ENCODE data around the gene TEX28. TPM values are rescaled to one million over a fixed set of nuclear protein-coding genes. Genes with fewer than 3 reads are reported as not detected.
"Not testable (repeated sequence)": the region's sequence is repeated elsewhere in the genome, so short reads cannot be mapped to it uniquely, and the experiment has no call there.

Gene TEX28, protein sequence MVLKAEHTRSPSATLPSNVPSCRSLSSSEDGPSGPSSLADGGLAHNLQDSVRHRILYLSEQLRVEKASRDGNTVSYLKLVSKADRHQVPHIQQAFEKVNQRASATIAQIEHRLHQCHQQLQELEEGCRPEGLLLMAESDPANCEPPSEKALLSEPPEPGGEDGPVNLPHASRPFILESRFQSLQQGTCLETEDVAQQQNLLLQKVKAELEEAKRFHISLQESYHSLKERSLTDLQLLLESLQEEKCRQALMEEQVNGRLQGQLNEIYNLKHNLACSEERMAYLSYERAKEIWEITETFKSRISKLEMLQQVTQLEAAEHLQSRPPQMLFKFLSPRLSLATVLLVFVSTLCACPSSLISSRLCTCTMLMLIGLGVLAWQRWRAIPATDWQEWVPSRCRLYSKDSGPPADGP
- total RNA-seq = not detected

DNA sequence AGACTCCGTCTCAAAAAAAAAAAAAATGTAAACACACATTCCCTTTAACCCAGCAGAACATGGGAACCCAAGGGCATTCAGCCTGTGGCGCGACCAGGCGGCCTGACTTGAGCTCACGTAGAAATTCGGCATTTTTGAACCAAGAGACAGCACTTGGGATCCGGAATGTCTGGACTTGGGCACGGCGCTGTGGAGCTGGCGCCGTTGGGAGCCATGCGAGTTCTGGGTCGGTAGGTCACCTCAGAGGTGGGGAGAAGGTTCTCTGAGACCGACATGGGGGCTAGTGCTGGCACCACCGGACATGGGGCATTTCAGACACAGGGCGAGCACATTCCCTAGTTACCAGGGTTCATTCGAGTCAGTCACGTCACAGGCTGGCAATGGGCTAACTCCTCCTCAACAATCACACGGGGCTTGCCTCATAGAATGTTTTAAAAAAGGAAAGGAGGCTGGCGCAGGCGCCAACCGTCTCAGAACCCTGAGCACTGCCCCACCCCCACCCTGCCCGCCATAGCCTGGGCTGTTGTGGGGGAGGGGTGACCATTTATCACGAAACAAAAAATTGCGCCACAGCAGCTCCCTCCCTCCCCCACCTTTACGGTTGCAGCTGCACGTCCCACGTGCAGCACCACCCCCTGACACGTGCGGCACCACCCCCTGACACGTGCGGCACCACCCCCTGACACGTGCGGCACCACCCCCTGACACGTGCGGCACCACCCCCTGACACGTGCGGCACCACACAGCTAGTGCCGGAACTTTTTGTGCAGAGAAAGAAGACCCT lies at the start of gene TEX28:
TSS of gene TEX28 (minus strand) at position 334 of the 784 bp plus-strand sequence. CDS start 3,007 bp downstream, outside the sequence.
- no peaks in the 10 kb centered on the region for H3K27me3 ChIP-seq (ENCODE audit: control insufficient read depth in 3 of 3, insufficient read depth in 3 of 3, low read length in 3 of 3)
- H3K9ac ChIP-seq (ENCODE audit: low read depth in 1 of 3, low read length in 3 of 3) = no peak within 1 kb of the TSS
- H3K9me3 ChIP-seq (ENCODE audit: control insufficient read depth in 3 of 3, low read length in 3 of 3) = no peaks in the 10 kb centered on the region
- H3K27ac ChIP-seq (ENCODE audit: low read depth, low read length) = no peak within 1 kb of the TSS
- no peak within 1 kb of the TSS for H3K4me3 ChIP-seq (ENCODE audit: low read length in 3 of 3)
- no peaks in the 10 kb centered on the region for H3K4me1 ChIP-seq (ENCODE audit: control insufficient read depth in 3 of 3, insufficient read depth in 3 of 3, low read length in 3 of 3)
- H3K36me3 ChIP-seq (ENCODE audit: control insufficient read depth in 3 of 3, insufficient read depth in 3 of 3, low read length in 3 of 3) = no peaks in the 10 kb centered on the region

DNA sequence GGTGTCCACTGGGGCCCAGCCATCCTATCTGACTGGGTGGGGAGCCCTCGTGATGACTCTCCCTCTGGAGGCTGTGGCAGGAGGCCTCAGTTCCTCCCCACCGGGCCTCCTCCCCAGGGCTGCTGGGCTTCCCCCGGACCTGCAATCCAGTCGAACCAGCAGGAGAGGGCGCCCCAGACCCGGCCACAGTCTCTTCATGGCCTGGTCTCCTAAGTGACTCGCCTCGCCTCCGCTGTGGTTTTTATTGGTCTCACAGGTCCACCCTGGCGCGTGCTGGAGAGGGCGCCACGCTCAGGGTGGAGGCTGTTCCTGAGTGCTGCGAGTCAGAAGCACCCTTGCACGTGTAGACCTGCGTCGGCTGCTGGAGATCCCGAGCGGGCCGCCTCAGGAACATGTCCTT lies 48.7 kb upstream of the TEX28 start:
- H3K4me1 ChIP-seq (ENCODE audit: control insufficient read depth in 3 of 3, insufficient read depth in 3 of 3, low read length in 3 of 3) = not testable (repeated sequence)

DNA sequence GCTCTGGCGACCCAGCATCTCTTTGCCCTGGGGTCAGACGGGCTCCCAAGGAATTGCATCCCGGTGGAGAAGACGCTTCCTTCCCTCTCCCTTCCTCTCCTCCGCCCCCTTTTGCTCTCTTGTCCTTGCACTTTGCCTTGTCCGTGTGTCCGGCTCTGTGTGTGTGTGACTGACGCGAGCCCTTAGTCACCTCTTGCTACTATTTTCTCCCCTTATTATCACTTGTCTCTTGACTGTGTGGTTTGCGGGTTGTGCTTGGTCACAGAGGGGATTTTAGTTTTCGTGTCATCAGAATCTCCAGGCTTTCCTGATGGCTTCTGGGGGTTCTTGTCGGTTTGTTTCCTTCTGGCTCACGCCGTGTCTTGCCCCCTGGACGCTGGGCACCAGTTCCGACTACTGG lies 48.1 kb upstream of the TEX28 start:
- not testable (repeated sequence) for H3K27ac ChIP-seq (ENCODE audit: low read depth, low read length); H3K27me3 ChIP-seq (ENCODE audit: control insufficient read depth in 3 of 3, insufficient read depth in 3 of 3, low read length in 3 of 3); H3K4me3 ChIP-seq (ENCODE audit: low read length in 3 of 3); H3K9me3 ChIP-seq (ENCODE audit: control insufficient read depth in 3 of 3, low read length in 3 of 3); H3K4me1 ChIP-seq (ENCODE audit: control insufficient read depth in 3 of 3, insufficient read depth in 3 of 3, low read length in 3 of 3); H3K9ac ChIP-seq (ENCODE audit: low read depth in 1 of 3, low read length in 3 of 3); H3K36me3 ChIP-seq (ENCODE audit: control insufficient read depth in 3 of 3, insufficient read depth in 3 of 3, low read length in 3 of 3)

More for the DNA sequence above, 48.7 kb upstream of the TEX28 start:
- not testable (repeated sequence) for H3K9ac ChIP-seq (ENCODE audit: low read depth in 1 of 3, low read length in 3 of 3); H3K27me3 ChIP-seq (ENCODE audit: control insufficient read depth in 3 of 3, insufficient read depth in 3 of 3, low read length in 3 of 3); H3K36me3 ChIP-seq (ENCODE audit: control insufficient read depth in 3 of 3, insufficient read depth in 3 of 3, low read length in 3 of 3); H3K4me3 ChIP-seq (ENCODE audit: low read length in 3 of 3); H3K27ac ChIP-seq (ENCODE audit: low read depth, low read length); H3K9me3 ChIP-seq (ENCODE audit: control insufficient read depth in 3 of 3, low read length in 3 of 3)

DNA sequence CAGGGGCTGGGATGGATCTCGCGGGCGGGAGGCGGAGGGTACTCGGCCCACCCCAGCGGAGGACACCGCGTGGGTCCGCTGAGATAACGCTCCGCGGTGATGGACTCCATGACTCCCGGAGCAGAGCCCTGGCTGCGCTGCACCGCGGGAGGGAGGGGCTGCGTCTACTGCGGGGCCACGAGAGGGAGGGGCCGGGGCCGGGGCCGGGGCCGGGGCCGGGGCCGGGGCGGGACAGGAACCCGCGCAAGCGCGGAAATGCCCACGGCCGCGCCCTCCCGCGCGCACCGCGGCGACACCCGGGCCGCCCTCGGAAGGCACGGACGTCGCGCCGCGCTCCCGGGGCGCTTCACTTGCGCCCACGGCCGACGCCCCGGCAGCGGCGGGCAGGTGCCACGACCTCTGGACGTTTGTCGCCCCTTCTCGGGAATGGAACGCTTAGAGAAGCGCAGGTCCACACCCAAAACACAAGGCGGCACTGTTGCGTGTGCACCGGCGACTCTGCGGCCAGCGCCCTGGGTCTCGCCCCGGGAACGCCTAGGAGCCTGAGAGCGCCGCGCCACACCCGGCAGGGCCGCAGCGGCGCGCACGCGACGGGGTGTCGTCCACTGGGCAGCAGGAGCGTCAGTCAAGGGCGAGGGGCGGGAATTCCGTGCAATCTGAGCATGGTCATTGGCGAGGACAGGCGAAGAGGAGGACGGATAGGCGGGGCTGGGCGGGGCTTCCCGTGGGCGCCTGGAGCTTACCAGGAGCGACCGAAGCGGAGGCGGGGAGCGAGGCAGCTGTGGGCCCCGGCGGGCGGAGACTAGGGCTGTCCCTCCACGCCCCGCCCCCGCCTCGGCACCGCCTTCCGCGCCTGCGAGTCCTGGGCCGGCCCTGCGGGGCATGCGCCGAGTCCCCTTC lies 46.7 kb upstream of the TEX28 start:
- H3K4me3 ChIP-seq (ENCODE audit: low read length in 3 of 3); H3K9ac ChIP-seq (ENCODE audit: low read depth in 1 of 3, low read length in 3 of 3); H3K27me3 ChIP-seq (ENCODE audit: control insufficient read depth in 3 of 3, insufficient read depth in 3 of 3, low read length in 3 of 3); H3K4me1 ChIP-seq (ENCODE audit: control insufficient read depth in 3 of 3, insufficient read depth in 3 of 3, low read length in 3 of 3); H3K9me3 ChIP-seq (ENCODE audit: control insufficient read depth in 3 of 3, low read length in 3 of 3); H3K27ac ChIP-seq (ENCODE audit: low read depth, low read length); H3K36me3 ChIP-seq (ENCODE audit: control insufficient read depth in 3 of 3, insufficient read depth in 3 of 3, low read length in 3 of 3): not testable (repeated sequence)

DNA sequence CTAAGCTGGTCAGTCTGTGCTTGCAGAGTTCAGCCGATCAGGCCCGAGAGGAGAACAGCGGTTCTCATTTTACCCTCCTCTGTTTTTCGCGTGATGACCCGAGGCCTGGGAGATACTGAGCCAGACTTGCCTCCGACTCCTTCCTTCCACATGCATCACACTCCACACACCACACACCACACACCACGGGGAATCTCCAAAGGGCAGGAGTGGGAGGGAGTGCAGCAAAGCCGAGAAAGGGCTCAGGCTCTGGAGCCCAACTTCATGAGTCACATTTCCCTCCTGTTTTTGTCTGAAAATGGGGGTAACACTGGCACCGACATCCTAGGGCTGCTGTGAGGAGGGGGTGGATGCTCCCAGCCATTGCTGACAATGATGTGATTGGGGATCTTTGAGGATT lies 39.6 kb upstream of the TEX28 start:
- H3K4me1 ChIP-seq (ENCODE audit: control insufficient read depth in 3 of 3, insufficient read depth in 3 of 3, low read length in 3 of 3) = no peaks in the 10 kb centered on the region
- H3K27ac ChIP-seq (ENCODE audit: low read depth, low read length) = no peak overlapping the region
- H3K36me3 ChIP-seq (ENCODE audit: control insufficient read depth in 3 of 3, insufficient read depth in 3 of 3, low read length in 3 of 3) = no peaks in the 10 kb centered on the region
- H3K4me3 ChIP-seq (ENCODE audit: low read length in 3 of 3) = no peak overlapping the region
- H3K27me3 ChIP-seq (ENCODE audit: control insufficient read depth in 3 of 3, insufficient read depth in 3 of 3, low read length in 3 of 3) = no peaks in the 10 kb centered on the region
- H3K9ac ChIP-seq (ENCODE audit: low read depth in 1 of 3, low read length in 3 of 3) = no peak overlapping the region
- H3K9me3 ChIP-seq (ENCODE audit: control insufficient read depth in 3 of 3, low read length in 3 of 3) = no peaks in the 10 kb centered on the region

DNA sequence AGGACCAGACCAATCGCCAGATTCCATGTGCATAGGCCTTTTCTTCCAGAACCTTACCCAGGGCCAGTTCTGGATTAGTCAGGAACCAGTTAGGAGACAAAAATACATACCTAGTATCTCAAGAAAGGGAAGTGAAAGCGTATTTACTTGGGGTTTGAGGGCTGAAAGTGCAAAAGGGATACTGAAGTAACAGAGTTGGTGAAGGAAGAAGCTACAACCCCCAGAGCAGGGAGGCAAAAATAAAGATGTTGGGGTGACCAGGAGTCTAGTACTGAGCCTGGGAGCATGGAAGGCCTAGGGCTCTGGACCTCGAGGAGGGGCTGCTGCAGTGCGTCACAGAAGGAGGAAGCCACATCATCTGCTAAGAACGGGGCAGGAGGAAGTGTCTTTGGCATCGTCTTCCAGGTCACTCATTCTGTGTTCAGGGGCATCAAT lies 38.9 kb upstream of the TEX28 start:
- H3K4me1 ChIP-seq (ENCODE audit: control insufficient read depth in 3 of 3, insufficient read depth in 3 of 3, low read length in 3 of 3) = peaks cover 0 to 1% (median 0%) of the 10 kb centered on the region in 3 donors
- H3K27ac ChIP-seq (ENCODE audit: low read depth, low read length) = no peak overlapping the region
- H3K36me3 ChIP-seq (ENCODE audit: control insufficient read depth in 3 of 3, insufficient read depth in 3 of 3, low read length in 3 of 3) = no peaks in the 10 kb centered on the region

DNA sequence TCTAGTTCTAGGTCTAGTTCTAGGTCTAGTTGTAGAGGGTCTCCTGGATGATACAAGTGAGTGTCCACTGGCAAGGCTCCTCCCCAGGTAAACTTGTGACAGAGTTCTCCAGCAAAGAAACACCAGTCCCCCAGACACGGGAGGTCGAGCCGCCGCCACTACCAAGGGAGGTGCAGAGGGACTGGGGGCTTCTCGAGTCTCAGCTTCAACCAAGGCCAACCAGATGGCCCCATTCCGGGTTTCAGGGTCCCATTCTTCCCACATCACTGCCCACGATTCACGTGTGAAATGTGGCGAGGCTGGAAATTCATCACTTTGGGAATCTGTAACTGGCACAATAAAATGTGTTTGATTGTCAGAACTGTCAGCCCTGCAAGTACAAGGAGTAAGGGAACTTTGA lies 38.2 kb upstream of the TEX28 start:
- Histone ChIP-seq H3K27me3 (ENCODE audit: control insufficient read depth in 3 of 3, insufficient read depth in 3 of 3, low read length in 3 of 3) (no peaks in the 10 kb centered on the region), H3K9me3 (ENCODE audit: control insufficient read depth in 3 of 3, low read length in 3 of 3) (no peaks in the 10 kb centered on the region), H3K4me3 (ENCODE audit: low read length in 3 of 3) (no peak overlapping the region), H3K27ac (ENCODE audit: low read depth, low read length) (no peak overlapping the region), H3K36me3 (ENCODE audit: control insufficient read depth in 3 of 3, insufficient read depth in 3 of 3, low read length in 3 of 3) (no peaks in the 10 kb centered on the region), H3K9ac (ENCODE audit: low read depth in 1 of 3, low read length in 3 of 3) (no peak overlapping the region), H3K4me1 (ENCODE audit: control insufficient read depth in 3 of 3, insufficient read depth in 3 of 3, low read length in 3 of 3) (peaks cover under 1 to 2% (median 1%) of the 10 kb centered on the region in 3 donors)

More for the DNA sequence above, 38.9 kb upstream of the TEX28 start:
- H3K27me3 ChIP-seq (ENCODE audit: control insufficient read depth in 3 of 3, insufficient read depth in 3 of 3, low read length in 3 of 3) = no peaks in the 10 kb centered on the region
- H3K4me3 ChIP-seq (ENCODE audit: low read length in 3 of 3) = no peak overlapping the region
- H3K9ac ChIP-seq (ENCODE audit: low read depth in 1 of 3, low read length in 3 of 3) = no peak overlapping the region
- H3K9me3 ChIP-seq (ENCODE audit: control insufficient read depth in 3 of 3, low read length in 3 of 3) = no peaks in the 10 kb centered on the region

DNA sequence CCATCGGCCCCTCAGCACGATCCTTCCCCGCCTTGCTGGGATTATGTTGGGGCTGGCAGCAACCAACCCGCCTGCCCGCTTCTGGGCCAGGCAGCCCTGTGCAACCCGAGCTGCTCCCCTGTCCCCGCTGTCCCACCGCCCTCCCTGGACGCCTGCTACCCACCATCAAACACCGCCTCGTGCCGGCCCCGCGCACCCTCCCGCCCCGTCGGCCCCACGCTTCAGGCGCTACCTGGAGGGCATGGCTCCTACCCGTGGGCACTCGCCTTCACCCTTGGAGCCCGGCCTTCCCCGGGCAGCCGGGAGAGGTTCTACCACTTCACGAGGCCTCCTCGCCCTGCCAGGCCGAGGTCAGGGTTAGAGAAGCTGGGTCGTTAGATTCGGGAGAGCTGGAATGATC lies 37.6 kb upstream of the TEX28 start:
- H3K4me1 ChIP-seq (ENCODE audit: control insufficient read depth in 3 of 3, insufficient read depth in 3 of 3, low read length in 3 of 3) = peaks cover 6 to 8% (median 7%) of the 10 kb centered on the region in 3 donors
- no peak overlapping the region for H3K4me3 ChIP-seq (ENCODE audit: low read length in 3 of 3)
- H3K27ac ChIP-seq (ENCODE audit: low read depth, low read length) = no peak overlapping the region
- no peak overlapping the region for H3K9ac ChIP-seq (ENCODE audit: low read depth in 1 of 3, low read length in 3 of 3)
- H3K36me3 ChIP-seq (ENCODE audit: control insufficient read depth in 3 of 3, insufficient read depth in 3 of 3, low read length in 3 of 3) = no peaks in the 10 kb centered on the region
- no peaks in the 10 kb centered on the region for H3K27me3 ChIP-seq (ENCODE audit: control insufficient read depth in 3 of 3, insufficient read depth in 3 of 3, low read length in 3 of 3)
- no peaks in the 10 kb centered on the region for H3K9me3 ChIP-seq (ENCODE audit: control insufficient read depth in 3 of 3, low read length in 3 of 3)

DNA sequence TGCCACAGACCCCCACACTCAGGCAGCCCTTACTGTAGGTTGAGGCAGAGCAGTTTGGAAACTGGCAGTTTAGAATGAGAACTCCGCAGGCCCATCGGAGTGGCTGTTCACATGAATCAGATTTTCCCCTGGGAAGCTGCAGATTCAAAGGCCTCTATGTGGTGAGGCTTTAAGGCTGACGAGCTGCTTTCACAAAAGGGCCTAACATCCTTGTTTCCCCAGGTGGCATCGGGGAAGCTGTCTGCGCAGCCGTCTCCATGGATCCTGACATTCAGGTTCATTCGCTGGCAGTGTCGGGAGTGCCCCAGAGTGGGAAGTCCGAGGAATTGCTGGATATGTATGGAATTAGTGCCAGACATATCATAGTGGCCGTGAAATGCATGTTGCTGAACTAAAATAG lies 34.4 kb upstream of the TEX28 start:
- Histone ChIP-seq H3K9me3 (ENCODE audit: control insufficient read depth in 3 of 3, low read length in 3 of 3) (no peaks in the 10 kb centered on the region), H3K27ac (ENCODE audit: low read depth, low read length) (no peak overlapping the region), H3K27me3 (ENCODE audit: control insufficient read depth in 3 of 3, insufficient read depth in 3 of 3, low read length in 3 of 3) (no peaks in the 10 kb centered on the region), H3K9ac (ENCODE audit: low read depth in 1 of 3, low read length in 3 of 3) (no peak overlapping the region), H3K4me1 (ENCODE audit: control insufficient read depth in 3 of 3, insufficient read depth in 3 of 3, low read length in 3 of 3) (peaks cover 14 to 20% (median 17%) of the 10 kb centered on the region in 3 donors), H3K4me3 (ENCODE audit: low read length in 3 of 3) (no peak overlapping the region), H3K36me3 (ENCODE audit: control insufficient read depth in 3 of 3, insufficient read depth in 3 of 3, low read length in 3 of 3) (no peaks in the 10 kb centered on the region)
